GM10266 (cell line): ENCODE results near the gene CSF2RB.

ENCODE experiments used
- DNase-seq: peaks from one replicate; pipeline ENCODE4 v3.0.0; 2012; ENCODE audit errors: extremely low spot score
- CTCF ChIP-seq: IDR thresholded peaks from 2 replicates; pipeline ENCODE4 v1.5.1; 2012; ENCODE audit warnings: mild to moderate bottlenecking, low read depth; ENCODE audit not compliant: control insufficient read depth, insufficient read depth; ENCODE audit errors: missing control alignments

The CSF2RB gene

GRCh38 chr22:36948273-36949225, 35.1 kb downstream of the CSF2RB start:
- DNase-seq = no peak
- TF ChIP-seq CTCF = no peak

GRCh38 chr22:36950797-36951590, 37.6 kb downstream of the CSF2RB start:
- no peak for TF ChIP-seq CTCF
- DNase-seq = no peak

GRCh38 chr22:36951746-36952145, 38.3 kb downstream of the CSF2RB start:
- DNase-seq = no peak
- no peak for TF ChIP-seq CTCF

- TF ChIP-seq CTCF = no peak
- DNase-seq = no peak
Measured at GRCh38 chr22:36953239-36954080, 40.0 kb downstream of the CSF2RB start.

GRCh38 chr22:36954251-36955014, 41.0 kb downstream of the CSF2RB start:
- DNase-seq = peak; percentile 47
- TF ChIP-seq CTCF = no peak

- TF ChIP-seq CTCF = no peak
- DNase-seq = no peak
Measured at GRCh38 chr22:36955691-36956090, 42.3 kb downstream of the CSF2RB start.
